Subcutaneous abdominal adipose tissue (tissue), 5 donors: ENCODE measurements around the gene NSMCE4A.
A peak's percentile ranks its signal among the peaks of the same experiment; 100 is the strongest.
"Not testable (repeated sequence)": the region's sequence is repeated elsewhere in the genome, so short reads cannot be mapped to it uniquely, and the experiment has no call there.

ENCODE experiments used
- H3K27ac ChIP-seq: one replicate; pipeline ENCODE4 v1.7.0; 2013; ENCODE audit warnings: low read depth, mild to moderate bottlenecking, inconsistent platforms, low read length, moderate library complexity
- H3K27me3 ChIP-seq, 5 donors: one replicate each; pipeline ENCODE4 v1.7.0; 2013; ENCODE audit warnings: low read length in 5 of 5, inconsistent platforms in 1 of 5; ENCODE audit not compliant: control insufficient read depth in 5 of 5, insufficient read depth in 4 of 5
- H3K36me3 ChIP-seq, 5 donors: one replicate each; pipeline ENCODE4 v1.7.0; 2013; ENCODE audit warnings: low read length in 5 of 5; ENCODE audit not compliant: control insufficient read depth in 5 of 5, insufficient read depth in 5 of 5
- H3K4me1 ChIP-seq, 5 donors: one replicate each; pipeline ENCODE4 v1.7.0; 2013; ENCODE audit warnings: low read length in 5 of 5, mild to moderate bottlenecking in 3 of 5, moderate library complexity in 1 of 5; ENCODE audit not compliant: control insufficient read depth in 5 of 5, insufficient read depth in 5 of 5
- H3K4me3 ChIP-seq, 5 donors: one replicate each; pipeline ENCODE4 v1.7.0; 2013; ENCODE audit warnings: low read length in 5 of 5, low read depth in 1 of 5
- H3K9ac ChIP-seq, 5 donors: one replicate each; pipeline ENCODE4 v1.7.0; 2013; ENCODE audit warnings: low read length in 5 of 5, mild to moderate bottlenecking in 4 of 5, moderate library complexity in 3 of 5
- H3K9me3 ChIP-seq, 5 donors: one replicate each; pipeline ENCODE4 v1.7.0; 2013; ENCODE audit warnings: low read length in 5 of 5; ENCODE audit not compliant: control insufficient read depth in 5 of 5
- donor health status: healthy.
- donor health status: healthy.
- donor health status: healthy.
- donor health status: healthy.
- donor health status: healthy.

Gene NSMCE4A

DNA sequence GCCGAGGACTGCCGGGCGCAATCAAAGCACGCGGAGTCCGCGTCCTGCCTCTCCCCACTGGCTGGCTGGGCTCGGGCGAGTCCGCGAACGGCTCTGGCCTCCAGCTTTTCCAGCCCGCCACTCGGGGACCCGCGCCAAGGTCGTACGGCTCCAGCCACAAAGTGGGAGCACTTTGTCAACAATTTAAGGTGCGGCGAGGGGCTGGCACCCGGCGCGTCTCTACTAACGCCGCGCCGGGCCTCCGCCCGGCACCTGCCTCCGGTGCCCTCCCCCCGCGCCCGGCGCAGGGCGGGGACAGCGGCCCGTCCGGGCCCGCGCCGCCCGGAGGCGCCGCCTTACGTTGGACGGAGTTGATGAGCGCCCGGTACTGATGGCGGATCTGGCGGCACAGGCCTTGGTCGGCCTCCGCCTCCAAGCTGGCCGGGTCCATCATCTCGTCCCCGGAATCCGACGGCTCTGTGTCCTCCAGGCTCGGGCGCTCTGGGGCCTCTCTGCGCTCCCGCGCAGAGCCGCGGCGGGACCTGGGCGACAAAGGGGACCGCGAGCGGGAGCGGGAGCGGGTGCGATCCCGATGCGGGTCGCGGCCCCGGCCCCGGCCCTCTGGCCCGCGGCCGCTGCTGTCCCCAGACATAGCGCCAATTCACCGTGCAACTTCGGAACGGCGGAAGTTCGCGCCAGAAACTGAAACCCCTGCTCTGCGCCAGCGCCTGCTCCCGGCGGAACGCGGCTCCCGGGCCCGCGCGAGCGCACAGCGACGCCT lies at the start of gene NSMCE4A:
NSMCE4A (minus strand) TSS at position 683 of the 760 bp plus-strand sequence; CDS start at position 631, 52 bp downstream.
- Histone ChIP-seq H3K27me3 (no peaks in the 10 kb centered on the region), H3K9ac (peak within 1 kb of the TSS; percentile 73 to 90 (median 80)), H3K36me3 (peaks cover 0 to 16% (median 6%) of the 10 kb centered on the region in 5 donors), H3K4me3 (peak within 1 kb of the TSS; percentile 67 to 89 (median 83)), H3K27ac (peak within 1 kb of the TSS; percentile 88), H3K4me1 (peaks cover 7 to 40% (median 28%) of the 10 kb centered on the region in 5 donors), H3K9me3 (no peaks in the 10 kb centered on the region)

DNA sequence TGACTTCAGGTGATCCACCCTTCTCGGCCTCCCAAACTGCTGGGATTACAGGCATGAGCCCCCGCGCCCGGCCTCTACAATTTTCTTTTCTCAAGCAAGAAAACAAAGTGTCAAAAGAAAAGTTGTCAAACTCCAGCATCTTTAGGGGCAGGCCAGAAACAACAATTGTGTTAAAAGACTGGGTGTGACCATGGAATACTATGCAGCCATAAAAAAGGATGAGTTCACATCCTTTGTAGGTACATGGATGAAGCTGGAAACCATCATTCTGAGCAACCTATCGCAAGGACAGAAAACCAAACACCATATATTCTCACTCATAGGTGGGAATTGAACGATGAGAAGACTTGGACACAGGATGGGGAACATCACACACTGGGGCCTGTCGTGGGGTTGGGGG lies 48.2 kb upstream of the NSMCE4A start:
- not testable (repeated sequence) for H3K4me1 ChIP-seq, H3K9ac ChIP-seq, H3K9me3 ChIP-seq, H3K4me3 ChIP-seq, H3K27me3 ChIP-seq, H3K27ac ChIP-seq, H3K36me3 ChIP-seq

- no peak overlapping the region for H3K27ac ChIP-seq
- H3K9me3 ChIP-seq: no peaks in the 10 kb centered on the region
- H3K4me1 ChIP-seq: peaks cover 0 to 5% (median 2%) of the 10 kb centered on the region in 5 donors
- H3K36me3 ChIP-seq: peaks cover 0 to 2% (median 0%) of the 10 kb centered on the region in 5 donors
- no peak overlapping the region for H3K4me3 ChIP-seq
- H3K27me3 ChIP-seq: no peaks in the 10 kb centered on the region
- no peak overlapping the region for H3K9ac ChIP-seq
These were observed 47.3 kb upstream of the NSMCE4A start for GRCh38 chr10:122022276-122022675.

- no peaks in the 10 kb centered on the region for H3K9me3 ChIP-seq
- no peak overlapping the region for H3K27ac ChIP-seq
- peaks cover 0 to 5% (median 2%) of the 10 kb centered on the region in 5 donors for H3K4me1 ChIP-seq
- peaks cover 0 to 2% (median 0%) of the 10 kb centered on the region in 5 donors for H3K36me3 ChIP-seq
- peak overlapping the region in 1 of 5 donors; percentile 38 for H3K9ac ChIP-seq
- H3K4me3 ChIP-seq: peak overlapping the region in 2 of 5 donors; percentile 57 to 66
- no peaks in the 10 kb centered on the region for H3K27me3 ChIP-seq
These were observed 46.8 kb upstream of the NSMCE4A start for GRCh38 chr10:122021828-122022227.

DNA sequence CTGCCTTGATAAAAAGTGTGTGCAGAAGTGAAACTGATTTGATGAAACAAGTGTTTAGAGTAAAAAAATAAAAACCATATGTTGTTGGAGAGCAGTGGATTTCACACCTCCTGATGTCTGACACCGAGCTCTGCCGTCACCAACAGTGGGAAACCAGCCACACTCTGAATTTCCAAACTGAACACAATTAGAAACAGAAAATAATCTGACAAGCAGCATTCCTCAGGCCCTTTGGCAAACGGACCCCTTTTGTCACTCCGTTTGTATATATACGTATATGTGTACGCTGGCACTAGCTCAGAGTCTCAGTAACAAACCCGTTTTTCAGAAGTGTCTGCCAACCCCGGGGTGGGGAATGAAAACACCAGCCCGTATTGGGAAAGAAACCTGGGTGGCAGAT lies 46.4 kb upstream of the NSMCE4A start:
- no peak overlapping the region for H3K27ac ChIP-seq
- no peaks in the 10 kb centered on the region for H3K9me3 ChIP-seq
- peak overlapping the region in 4 of 5 donors; percentile 2 to 66 (median 47) for H3K4me3 ChIP-seq
- H3K9ac ChIP-seq: peak overlapping the region in 2 of 5 donors; percentile 38 to 52
- H3K27me3 ChIP-seq: no peaks in the 10 kb centered on the region
- H3K4me1 ChIP-seq: peaks cover 0 to 5% (median 2%) of the 10 kb centered on the region in 5 donors
- H3K36me3 ChIP-seq: peaks cover 0 to 2% (median 0%) of the 10 kb centered on the region in 5 donors

GRCh38 chr10:122020226-122020625 lies 45.2 kb upstream of the NSMCE4A start:
- Histone ChIP-seq H3K27ac (no peak overlapping the region), H3K4me3 (no peak overlapping the region), H3K9me3 (no peaks in the 10 kb centered on the region), H3K9ac (no peak overlapping the region), H3K36me3 (peaks cover 0 to 2% (median 0%) of the 10 kb centered on the region in 5 donors), H3K4me1 (peaks cover 0 to 5% (median 2%) of the 10 kb centered on the region in 5 donors), H3K27me3 (no peaks in the 10 kb centered on the region)

GRCh38 chr10:122019414-122019975 lies 44.5 kb upstream of the NSMCE4A start:
- no peaks in the 10 kb centered on the region for H3K9me3 ChIP-seq
- H3K36me3 ChIP-seq: no peaks in the 10 kb centered on the region
- no peaks in the 10 kb centered on the region for H3K27me3 ChIP-seq
- H3K9ac ChIP-seq: no peak overlapping the region
- no peak overlapping the region for H3K27ac ChIP-seq
- H3K4me3 ChIP-seq: no peak overlapping the region
- H3K4me1 ChIP-seq: peaks cover 0 to 5% (median 2%) of the 10 kb centered on the region in 5 donors

GRCh38 chr10:122018951-122019413 lies 44.0 kb upstream of the NSMCE4A start:
- no peak overlapping the region for H3K27ac ChIP-seq
- H3K9ac ChIP-seq: no peak overlapping the region
- H3K4me3 ChIP-seq: no peak overlapping the region
- no peaks in the 10 kb centered on the region for H3K27me3 ChIP-seq
- no peaks in the 10 kb centered on the region for H3K9me3 ChIP-seq
- peaks cover 0 to 5% (median 2%) of the 10 kb centered on the region in 5 donors for H3K4me1 ChIP-seq
- H3K36me3 ChIP-seq: no peaks in the 10 kb centered on the region

GRCh38 chr10:122018491-122018890 lies 43.5 kb upstream of the NSMCE4A start:
- peaks cover 0 to 5% (median 2%) of the 10 kb centered on the region in 5 donors for H3K4me1 ChIP-seq
- H3K27ac ChIP-seq: no peak overlapping the region
- no peak overlapping the region for H3K4me3 ChIP-seq
- H3K36me3 ChIP-seq: no peaks in the 10 kb centered on the region
- no peaks in the 10 kb centered on the region for H3K27me3 ChIP-seq
- no peak overlapping the region for H3K9ac ChIP-seq
- no peaks in the 10 kb centered on the region for H3K9me3 ChIP-seq

- not testable (repeated sequence) for H3K36me3 ChIP-seq, H3K4me3 ChIP-seq, H3K9me3 ChIP-seq, H3K9ac ChIP-seq, H3K4me1 ChIP-seq, H3K27me3 ChIP-seq, H3K27ac ChIP-seq
These were observed 42.9 kb upstream of the NSMCE4A start for GRCh38 chr10:122017926-122018325.
